Fibroblast of the aortic adventitia (primary cell): Measurements from ENCODE around the gene GPATCH3. TPM values are rescaled to one million over a fixed set of nuclear protein-coding genes. Genes with fewer than 3 reads are reported as not detected.

ENCODE experiments used
- DNase-seq: peaks from one replicate; pipeline ENCODE4 v3.0.0-alpha.2; 2010; ENCODE audit warnings: low read depth
- H3K4me3 ChIP-seq: 2 replicates; pipeline ENCODE4 v1.5.1; 2011; ENCODE audit warnings: low read depth, mild to moderate bottlenecking, control low read depth, low read length, moderate library complexity
- total RNA-seq: library from RNA; depleted of rRNA; stranded (reverse); fragments of >200 nt; gene quantifications from 2 replicates; pipeline ENCODE4 v1.2.3, GENCODE V29; 2012; ENCODE audit warnings: low replicate concordance
- TF ChIP-seq, protein P1 (sequence below): IDR thresholded peaks from 2 replicates; pipeline ENCODE4 v1.5.1; 2011; ENCODE audit warnings: mild to moderate bottlenecking, low read length, control low read depth, inconsistent platforms; ENCODE audit not compliant: insufficient read depth

The GPATCH3 gene
- total RNA-seq, 1 donor, result 5.9 TPM

DNA sequence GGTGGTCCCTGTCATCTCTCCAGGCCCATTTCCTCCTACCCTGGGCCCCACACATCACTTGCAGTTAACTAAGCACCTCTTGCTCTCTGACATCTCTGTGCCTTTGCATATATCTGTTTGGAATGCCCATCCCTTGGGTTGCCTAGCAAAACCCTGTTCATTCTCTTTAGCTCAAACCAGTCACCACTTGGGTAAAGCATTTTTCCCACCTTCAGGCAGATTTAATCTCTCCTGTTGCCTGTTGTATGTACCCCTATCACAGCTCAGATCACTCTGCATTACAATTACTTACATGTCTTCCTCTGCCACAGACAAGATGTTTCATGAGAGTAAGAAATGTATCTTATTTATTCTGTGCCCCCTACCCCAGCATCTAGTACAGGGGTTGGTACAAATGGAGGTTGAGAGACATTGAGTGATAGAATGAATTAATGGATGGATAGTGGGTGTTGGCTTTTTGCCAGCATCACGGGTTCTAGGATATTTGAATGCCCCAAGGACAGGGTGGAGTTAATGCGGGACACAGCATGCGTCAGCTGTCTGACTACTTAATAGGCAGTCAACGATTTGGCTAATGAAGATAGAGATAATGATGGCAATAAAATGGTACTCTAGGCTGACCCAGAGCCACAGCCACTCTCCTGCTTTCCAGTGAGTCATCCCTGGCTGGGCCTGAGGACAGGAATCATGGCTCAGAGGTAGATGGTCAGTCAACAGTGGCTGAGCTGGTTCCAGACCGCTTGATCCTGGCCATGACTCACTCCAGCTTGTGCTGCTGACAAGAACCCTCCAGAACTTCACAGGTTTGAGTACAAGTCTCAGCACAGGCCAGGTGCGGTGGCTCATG is 7.0 kb upstream of the GPATCH3 start:
- H3K4me3 ChIP-seq, result no peak overlapping the region
- peak; percentile 85 for DNase-seq
- TF ChIP-seq, protein P1, sequence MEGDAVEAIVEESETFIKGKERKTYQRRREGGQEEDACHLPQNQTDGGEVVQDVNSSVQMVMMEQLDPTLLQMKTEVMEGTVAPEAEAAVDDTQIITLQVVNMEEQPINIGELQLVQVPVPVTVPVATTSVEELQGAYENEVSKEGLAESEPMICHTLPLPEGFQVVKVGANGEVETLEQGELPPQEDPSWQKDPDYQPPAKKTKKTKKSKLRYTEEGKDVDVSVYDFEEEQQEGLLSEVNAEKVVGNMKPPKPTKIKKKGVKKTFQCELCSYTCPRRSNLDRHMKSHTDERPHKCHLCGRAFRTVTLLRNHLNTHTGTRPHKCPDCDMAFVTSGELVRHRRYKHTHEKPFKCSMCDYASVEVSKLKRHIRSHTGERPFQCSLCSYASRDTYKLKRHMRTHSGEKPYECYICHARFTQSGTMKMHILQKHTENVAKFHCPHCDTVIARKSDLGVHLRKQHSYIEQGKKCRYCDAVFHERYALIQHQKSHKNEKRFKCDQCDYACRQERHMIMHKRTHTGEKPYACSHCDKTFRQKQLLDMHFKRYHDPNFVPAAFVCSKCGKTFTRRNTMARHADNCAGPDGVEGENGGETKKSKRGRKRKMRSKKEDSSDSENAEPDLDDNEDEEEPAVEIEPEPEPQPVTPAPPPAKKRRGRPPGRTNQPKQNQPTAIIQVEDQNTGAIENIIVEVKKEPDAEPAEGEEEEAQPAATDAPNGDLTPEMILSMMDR, result no peak

DNA sequence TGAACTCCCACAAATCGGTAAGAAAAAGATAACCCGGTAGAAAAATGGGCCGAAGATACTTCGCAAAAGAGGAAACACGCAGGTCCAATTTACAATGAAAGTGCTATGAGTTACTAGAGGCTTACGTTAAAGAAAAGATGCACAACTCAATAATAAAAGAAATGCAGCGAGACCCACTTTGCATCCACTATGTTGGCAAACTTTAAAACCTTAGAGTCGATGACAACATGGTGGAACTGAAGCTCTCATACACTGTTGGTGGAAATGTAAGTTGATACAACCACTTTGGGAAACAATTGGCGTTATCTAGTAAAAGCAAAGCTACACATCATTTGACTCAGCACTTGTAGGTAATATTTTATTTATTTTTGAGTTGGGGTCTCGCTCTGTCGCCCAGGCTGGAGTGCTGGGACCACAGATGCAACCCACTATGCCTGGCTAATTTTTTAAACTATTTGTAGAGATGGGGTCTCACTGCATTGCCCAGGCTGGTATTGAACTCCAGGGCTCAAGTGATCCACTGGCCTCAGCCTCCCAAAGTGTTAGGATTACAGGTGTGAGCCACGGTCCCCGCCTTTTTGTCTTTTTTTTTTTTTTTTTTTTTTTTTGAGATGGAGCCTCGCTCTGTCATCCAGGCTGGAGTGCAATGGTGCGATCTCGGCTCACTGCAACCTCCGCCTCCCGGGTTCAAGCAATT is 696 bp upstream of the GPATCH3 start:
- DNase-seq, result no peak
- peak overlapping the region; percentile 99 for H3K4me3 ChIP-seq
- TF ChIP-seq, protein P1, result no peak

DNA sequence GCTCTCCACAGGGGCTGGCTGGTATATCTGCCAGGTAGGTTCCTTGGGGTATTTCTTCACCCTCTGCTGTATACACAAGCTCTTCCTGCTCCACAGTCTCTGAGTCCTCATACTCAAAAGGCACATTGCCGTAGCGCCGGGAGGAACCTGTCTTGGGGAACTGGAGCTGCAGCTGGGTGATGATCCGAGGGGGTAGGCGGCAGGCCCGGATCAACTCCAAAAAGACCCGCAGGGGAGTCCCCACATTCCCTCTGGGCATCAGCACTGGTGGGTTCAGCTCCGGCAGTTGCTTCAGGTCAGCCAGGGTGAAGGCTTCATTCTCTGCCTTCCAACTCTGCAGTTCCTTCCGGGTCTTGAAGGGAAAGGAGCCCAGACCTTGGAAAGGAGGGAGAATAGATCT is 2.9 kb downstream of the GPATCH3 start:
- DNase-seq, result no peak
- TF ChIP-seq, protein P1, result no peak
- no peak overlapping the region for H3K4me3 ChIP-seq

DNA sequence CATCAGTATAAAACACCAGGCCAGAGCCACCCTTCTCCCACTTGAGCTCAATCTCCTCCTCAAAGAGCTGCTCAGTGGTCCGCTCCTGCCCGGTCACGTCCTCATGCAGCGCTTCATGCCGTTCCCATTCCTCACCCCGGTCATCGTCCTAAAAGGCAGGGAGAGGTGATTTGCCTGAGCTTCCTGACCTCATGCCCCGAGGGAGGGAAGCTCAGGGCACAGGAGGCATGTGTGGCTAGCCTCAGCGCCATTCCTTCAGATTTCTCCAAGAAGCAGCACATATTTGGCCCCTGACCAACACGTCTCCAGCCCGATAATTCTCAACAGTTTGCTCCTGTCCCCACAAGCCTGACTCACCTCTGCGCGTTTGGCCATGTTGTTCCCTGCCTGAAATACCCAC is 6.0 kb downstream of the GPATCH3 start:
- no peak for DNase-seq
- TF ChIP-seq, protein P1, result no peak
- H3K4me3 ChIP-seq, result no peak overlapping the region

DNA sequence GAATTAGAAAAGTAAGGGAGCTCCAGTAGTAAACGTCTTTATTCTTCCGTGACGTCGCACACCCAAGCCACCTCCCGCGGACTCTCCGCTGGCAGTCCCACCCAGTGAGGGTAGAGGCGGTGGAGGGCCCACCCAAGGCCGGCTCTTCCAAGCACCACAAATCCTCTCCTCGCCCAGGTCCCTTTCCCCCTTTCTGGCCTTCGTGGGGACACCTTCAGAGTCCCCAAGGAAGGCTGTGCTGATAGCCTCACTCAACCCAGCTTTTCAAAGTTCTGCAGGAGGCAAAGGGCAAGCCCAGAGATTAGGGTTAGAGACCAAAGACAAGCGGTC is 9.8 kb downstream of the GPATCH3 start:
- peak overlapping the region; percentile 93 for H3K4me3 ChIP-seq
- DNase-seq, result no peak
- TF ChIP-seq, protein P1, result no peak

DNA sequence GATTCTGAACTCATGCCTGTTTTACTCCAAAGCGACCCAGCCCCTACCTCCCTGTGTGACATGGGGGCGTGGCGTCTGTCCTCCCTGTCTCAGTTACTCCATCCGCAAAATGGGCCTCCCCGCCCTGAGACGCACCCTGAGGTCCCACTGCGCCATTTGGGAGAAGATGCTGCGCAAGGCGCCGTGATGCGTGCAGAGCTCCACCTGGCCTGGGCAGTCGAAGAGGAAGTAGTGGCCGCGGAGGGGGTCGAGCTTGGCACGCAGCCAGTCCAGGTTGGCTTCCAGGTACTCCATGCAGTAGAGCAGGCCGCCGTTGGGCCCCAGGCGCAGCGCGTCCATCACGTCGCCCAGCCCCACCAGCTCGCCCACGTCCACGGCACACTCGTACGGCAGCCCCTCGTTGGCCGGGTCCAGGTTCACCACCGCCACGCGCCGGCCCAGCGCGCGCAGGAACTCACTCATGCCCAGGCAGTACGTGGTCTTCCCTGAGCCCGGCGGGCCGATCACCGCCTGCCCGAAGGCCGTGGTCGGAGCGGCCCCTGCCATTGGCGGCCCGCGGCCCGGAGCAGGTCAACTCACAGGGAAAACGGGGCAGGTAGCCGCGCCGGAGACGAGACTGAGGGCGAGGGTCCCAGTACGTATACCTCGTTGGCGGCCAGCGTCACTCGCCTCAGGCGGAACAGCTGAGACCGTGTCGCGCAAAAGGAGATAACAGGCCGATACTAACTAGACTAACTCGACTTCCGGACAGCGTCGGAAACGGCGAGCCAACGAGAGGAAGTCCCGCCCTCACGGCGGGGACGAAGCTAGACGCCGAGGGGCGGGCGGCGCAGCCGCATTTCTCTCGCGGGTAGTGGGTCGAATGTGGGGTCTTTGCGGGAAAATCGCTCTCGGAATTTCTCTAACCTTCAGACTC is 10.5 kb downstream of the GPATCH3 start, which contains the start of gene GPN2:
GPN2 (minus strand) TSS at position 733 of the 916 bp plus-strand sequence; CDS start at position 546, 187 bp downstream.
- DNase-seq, result peak; percentile 72
- TF ChIP-seq, protein P1, result no peak
- H3K4me3 ChIP-seq, result peak within 1 kb of the TSS; percentile 93
